Sigmoid colon (tissue), 7 donors: Measurements from ENCODE around the gene RFWD3. TPM values are rescaled to one million over a fixed set of nuclear protein-coding genes. Genes with fewer than 3 reads are reported as not detected.

Source experiments
- DNase-seq: peaks from one replicate; pipeline ENCODE4 v3.0.0-alpha.2; 2019
- H3K27ac ChIP-seq, 4 donors: fragments of 200-600 bp; sonication (generic); one replicate each; pipeline ENCODE4 v1.5.1; 2016 to 2019; ENCODE audit warnings: mild to moderate bottlenecking in 1 of 4
- H3K27me3 ChIP-seq, 3 donors: fragments of 200-600 bp; sonication (generic); one replicate each; pipeline ENCODE4 v1.5.1; 2019; ENCODE audit warnings: mild to moderate bottlenecking in 1 of 3
- H3K36me3 ChIP-seq, 4 donors: fragments of 200-600 bp; sonication (generic); one replicate each; pipeline ENCODE4 v1.5.1; 2016 to 2019
- H3K4me1 ChIP-seq, 4 donors: fragments of 200-600 bp; sonication (generic); one replicate each; pipeline ENCODE4 v1.5.1; 2017 to 2019
- H3K4me3 ChIP-seq, 4 donors: fragments of 200-600 bp; sonication (generic); one replicate each; pipeline ENCODE4 v1.5.1; 2017 to 2019; ENCODE audit warnings: mild to moderate bottlenecking in 2 of 4, moderate library complexity in 1 of 4
- H3K9me3 ChIP-seq, 4 donors: fragments of 200-600 bp in 3 of 4; sonication (generic) in 3 of 4; one replicate each; pipeline versions ENCODE4 v1.5.1 to v1.6.1; 2013 to 2019
- EP300 ChIP-seq, 4 donors: sonication (generic); formaldehyde crosslinking; IDR thresholded peaks; one replicate each; pipeline ENCODE4 v1.6.1; 2017; ENCODE audit warnings: antibody characterized with exemption in 4 of 4
- POLR2A ChIP-seq, 2 donors: fragments of 450-650 bp; IDR thresholded peaks; one replicate each; pipeline ENCODE4 v1.6.1; 2016; ENCODE audit warnings: antibody characterized with exemption in 2 of 2, mild to moderate bottlenecking in 2 of 2, moderate library complexity in 2 of 2
- POLR2AphosphoS5 ChIP-seq, 4 donors: sonication (generic); formaldehyde crosslinking; IDR thresholded peaks; one replicate each; pipeline ENCODE4 v1.6.1; 2017; ENCODE audit warnings: antibody characterized with exemption in 4 of 4
- WGBS, 2 donors: extraction: QIAGEN DNeasy Blood & Tissue Kit; methylation state at CpG; one replicate each; pipeline ENCODE4 v1.1.7; 2013; 5-methylcytosine and 5-hydroxymethylcytosine counted together
- intact Hi-C: fragments of 100-400 bp; cut with DNase I; formaldehyde crosslinking; loops from one replicate; pipeline ENCODE4 v1.15.1; 2023
- polyA plus RNA-seq, 3 donors: library from polyadenylated mRNA; stranded (reverse); fragments of 200-250 nt; gene quantifications; one replicate each; pipeline ENCODE4 v1.2.3, GENCODE V29; 2013
- total RNA-seq, 4 donors: library from RNA; depleted of rRNA; stranded (reverse); fragments of >200 nt; gene quantifications; one replicate each; pipeline ENCODE4 v1.1.0, GENCODE V29; 2016
- TF ChIP-seq, protein P1 (sequence below), 4 experiments: fragments of 450-650 bp in 3 of 4; fragments of 200-600 bp in 1 of 4; IDR thresholded peaks; one replicate each; pipeline ENCODE4 v1.5.1; 2016 to 2019; ENCODE audit warnings: antibody characterized with exemption in 4 of 4, mild to moderate bottlenecking in 3 of 4, moderate library complexity in 2 of 4
- donor health status: healthy with polysubstance abuse.
- donor health status: Bipolar disorder and iron deficiency.
- donor health status: healthy.

The RFWD3 gene
- total and polyA plus RNA-seq, 7 donors = 4.2 to 14.9 (median 9.7) TPM

DNA sequence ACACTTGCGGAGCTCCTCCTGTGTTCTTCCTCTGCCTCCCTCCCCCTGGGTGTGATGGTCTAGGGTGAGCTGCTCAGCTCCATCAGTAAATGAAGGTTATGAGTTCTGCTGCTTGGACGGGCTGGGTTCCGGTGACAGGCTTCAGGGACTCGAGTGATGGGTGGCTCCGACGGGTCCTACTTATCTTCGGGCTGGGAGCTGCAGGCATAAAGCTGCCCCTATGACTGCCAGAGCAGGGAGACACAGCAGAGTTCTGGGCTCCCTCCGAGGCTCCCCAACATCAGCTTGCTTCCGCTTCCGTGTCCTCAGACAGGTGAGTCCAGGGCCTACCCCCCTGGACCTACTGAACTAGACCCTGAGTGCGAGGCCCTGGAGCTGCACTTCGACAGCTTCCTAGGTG is 45.3 kb upstream of the RFWD3 start:
- Histone ChIP-seq H3K27ac (no peak overlapping the region), H3K4me1 (no peaks in the 10 kb centered on the region), H3K27me3 (no peaks in the 10 kb centered on the region), H3K9me3 (no peaks in the 10 kb centered on the region), H3K4me3 (no peak overlapping the region), H3K36me3 (no peaks in the 10 kb centered on the region)
- DNase-seq = no peak
- intact Hi-C loops = no loop called here
- WGBS, 2 donors = 91 to 94% methylated on average over 12 of the region's 12 CpGs
- TF ChIP-seq, protein P1, sequence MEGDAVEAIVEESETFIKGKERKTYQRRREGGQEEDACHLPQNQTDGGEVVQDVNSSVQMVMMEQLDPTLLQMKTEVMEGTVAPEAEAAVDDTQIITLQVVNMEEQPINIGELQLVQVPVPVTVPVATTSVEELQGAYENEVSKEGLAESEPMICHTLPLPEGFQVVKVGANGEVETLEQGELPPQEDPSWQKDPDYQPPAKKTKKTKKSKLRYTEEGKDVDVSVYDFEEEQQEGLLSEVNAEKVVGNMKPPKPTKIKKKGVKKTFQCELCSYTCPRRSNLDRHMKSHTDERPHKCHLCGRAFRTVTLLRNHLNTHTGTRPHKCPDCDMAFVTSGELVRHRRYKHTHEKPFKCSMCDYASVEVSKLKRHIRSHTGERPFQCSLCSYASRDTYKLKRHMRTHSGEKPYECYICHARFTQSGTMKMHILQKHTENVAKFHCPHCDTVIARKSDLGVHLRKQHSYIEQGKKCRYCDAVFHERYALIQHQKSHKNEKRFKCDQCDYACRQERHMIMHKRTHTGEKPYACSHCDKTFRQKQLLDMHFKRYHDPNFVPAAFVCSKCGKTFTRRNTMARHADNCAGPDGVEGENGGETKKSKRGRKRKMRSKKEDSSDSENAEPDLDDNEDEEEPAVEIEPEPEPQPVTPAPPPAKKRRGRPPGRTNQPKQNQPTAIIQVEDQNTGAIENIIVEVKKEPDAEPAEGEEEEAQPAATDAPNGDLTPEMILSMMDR (IDR thresholded peaks at IDR 0.05) = no peak
- TF ChIP-seq POLR2A (IDR thresholded peaks at IDR 0.05) = no peak
- TF ChIP-seq EP300 (IDR thresholded peaks at IDR 0.05) = no peak
- no peak for TF ChIP-seq POLR2AphosphoS5 (IDR thresholded peaks at IDR 0.05)

DNA sequence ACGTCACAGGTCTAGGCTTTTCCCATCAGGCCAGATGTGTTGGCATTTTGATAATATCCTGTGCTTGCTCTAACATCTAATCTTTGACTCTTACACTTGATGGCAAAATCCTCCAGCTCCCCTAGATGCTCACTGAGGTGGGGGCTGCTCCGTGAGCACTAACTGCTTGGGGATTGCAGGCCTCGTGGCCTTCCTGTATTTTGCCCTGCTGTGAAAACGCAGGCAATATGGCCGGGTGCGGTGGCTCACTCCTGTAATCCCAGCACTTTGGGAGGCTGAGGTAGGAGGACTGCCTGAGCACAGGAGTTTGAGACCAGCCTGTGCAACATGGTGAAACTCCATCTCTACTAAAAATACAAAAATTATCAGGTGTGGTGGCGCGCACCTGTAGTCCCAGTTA is 43.7 kb upstream of the RFWD3 start:
- Histone ChIP-seq H3K27ac (no peak overlapping the region), H3K9me3 (no peaks in the 10 kb centered on the region), H3K36me3 (no peaks in the 10 kb centered on the region), H3K4me1 (no peaks in the 10 kb centered on the region), H3K4me3 (no peak overlapping the region), H3K27me3 (no peaks in the 10 kb centered on the region)
- DNase-seq = no peak
- TF ChIP-seq POLR2AphosphoS5 (IDR thresholded peaks at IDR 0.05) = no peak
- no peak for TF ChIP-seq POLR2A (IDR thresholded peaks at IDR 0.05)
- TF ChIP-seq, protein P1 (IDR thresholded peaks at IDR 0.05) = no peak
- no peak for TF ChIP-seq EP300 (IDR thresholded peaks at IDR 0.05)
- intact Hi-C loops = no loop called here
- whole genome bisulfite sequencing, 2 donors = 95 to 97% methylated on average over 8 of the region's 8 CpGs

DNA sequence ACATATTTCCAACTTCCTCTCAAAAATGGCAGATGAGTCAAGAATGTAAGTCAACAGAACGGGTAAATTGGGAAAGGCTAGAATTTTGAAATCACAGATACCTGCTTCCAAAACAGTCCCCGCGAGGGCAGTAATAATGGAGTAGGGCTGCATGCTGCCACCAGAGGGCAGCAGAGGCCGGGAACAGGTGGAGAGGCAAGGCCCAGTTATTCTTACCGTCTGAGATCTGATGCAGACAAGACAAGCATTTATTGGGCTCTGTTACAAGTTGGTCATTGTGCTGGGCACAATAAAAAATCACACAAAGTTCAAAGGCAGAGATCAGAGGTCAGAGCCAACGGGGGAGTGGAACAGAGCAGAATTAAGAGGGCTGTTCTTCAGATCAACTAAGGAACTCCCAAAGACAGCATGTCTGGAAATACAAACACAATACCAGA is 42.8 kb upstream of the RFWD3 start:
- intact Hi-C loops = loop anchor here (2.0 kb wide), 1 partner anchor 153 kb away; no protein-coding TSS in a partner anchor
- TF ChIP-seq POLR2A (IDR thresholded peaks at IDR 0.05) = no peak
- TF ChIP-seq, protein P1 (IDR thresholded peaks at IDR 0.05) = peak; percentile 84 to 95 (median 92)
- no peaks in the 10 kb centered on the region for H3K4me1 ChIP-seq
- H3K27me3 ChIP-seq = no peaks in the 10 kb centered on the region
- WGBS, 2 donors = 1 to 2% methylated on average over 6 of the region's 6 CpGs
- H3K36me3 ChIP-seq = no peaks in the 10 kb centered on the region
- H3K27ac ChIP-seq = peak overlapping the region in 1 of 4 donors; percentile 4
- H3K9me3 ChIP-seq = no peaks in the 10 kb centered on the region
- H3K4me3 ChIP-seq = no peak overlapping the region
- DNase-seq = peak; percentile 85

DNA sequence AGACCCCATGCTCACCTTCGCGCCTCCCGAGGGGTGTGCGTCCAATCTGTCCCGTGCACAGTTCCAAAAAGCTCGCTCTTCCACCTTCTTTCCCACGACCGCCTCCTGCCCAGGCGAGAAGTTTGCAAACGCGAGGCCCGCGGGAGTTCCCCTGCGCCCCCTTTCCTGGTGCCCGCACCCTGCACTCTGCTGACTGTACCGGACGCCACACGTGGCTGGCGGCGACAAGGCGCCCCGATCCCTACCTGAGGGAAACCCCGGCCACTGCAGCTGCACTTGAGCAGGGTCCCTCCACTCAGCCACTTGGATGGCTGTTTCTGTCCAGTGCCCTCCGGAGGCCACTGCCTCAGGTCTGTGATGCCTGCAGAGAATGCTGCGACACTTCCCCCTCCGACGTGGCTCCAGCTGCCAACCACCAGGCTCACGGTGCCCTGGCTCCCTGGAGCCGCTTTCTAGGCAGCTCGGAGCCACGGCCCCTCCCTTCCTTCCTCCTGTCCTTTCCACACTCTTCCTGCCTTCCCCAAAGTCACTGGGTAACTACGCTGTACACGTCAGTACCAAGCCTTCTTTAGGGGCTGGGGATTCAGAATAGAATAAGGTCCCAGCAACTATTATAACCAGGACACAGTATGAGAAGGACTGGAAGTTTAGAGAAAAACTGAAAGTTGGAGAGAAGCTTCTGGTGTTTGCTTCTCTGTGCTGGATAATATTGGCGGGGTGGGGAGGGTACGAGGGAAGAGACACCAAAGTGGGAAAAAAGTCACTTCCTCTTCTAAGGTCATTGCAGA is 34.0 kb upstream of the RFWD3 start, which contains the start of gene MLKL:
Gene MLKL, minus strand, starts transcription at position 425 of the 788 bp plus-strand sequence. CDS start 5,105 bp downstream, outside the sequence.
- Histone ChIP-seq H3K9me3 (no peaks in the 10 kb centered on the region), H3K36me3 (no peaks in the 10 kb centered on the region), H3K27ac (peak within 1 kb of the TSS; percentile 73 to 85 (median 79)), H3K4me3 (peak within 1 kb of the TSS; percentile 56 to 78 (median 64)), H3K27me3 (no peaks in the 10 kb centered on the region), H3K4me1 (peaks cover 0 to 23% (median 4%) of the 10 kb centered on the region in 4 donors)
- intact Hi-C loops = no loop called here
- 0 to 2% methylated on average over 35 of the region's 35 CpGs for WGBS, 2 donors
- DNase-seq = peak; percentile 82
- TF ChIP-seq, protein P1 (IDR thresholded peaks at IDR 0.05) = no peak
- TF ChIP-seq EP300 (IDR thresholded peaks at IDR 0.05) = no peak
- TF ChIP-seq POLR2A (IDR thresholded peaks at IDR 0.05) = peak in 1 of 2 donors; percentile 36
- peak in 3 of 4 donors; percentile 32 to 66 (median 47) for TF ChIP-seq POLR2AphosphoS5 (IDR thresholded peaks at IDR 0.05)
